DND-41 (cell line): ENCODE measurements around the gene PRKCZ.

Experiments
- ATAC-seq: fragments of 200-7000 bp; cut with Tn5 transposase; 3 replicates; pipeline ENCODE4 v1.9.1; 2021; ENCODE audit warnings: low read depth; ENCODE audit not compliant: insufficient read depth
- DNase-seq: peaks from one replicate; pipeline ENCODE4 v3.0.0-alpha.2; 2020
- H2AFZ ChIP-seq: 2 replicates; pipeline ENCODE4 v1.6.0; 2012; ENCODE audit warnings: low read depth, low read length
- H3K27ac ChIP-seq: 2 replicates; pipeline ENCODE4 v1.5.1; 2012; ENCODE audit warnings: low read length, inconsistent platforms
- H3K27me3 ChIP-seq: fragments of 200-600 bp; sonication (generic); 2 replicates; pipeline ENCODE4 v1.6.0; 2012; ENCODE audit warnings: low read length, mild to moderate bottlenecking, inconsistent platforms; ENCODE audit not compliant: insufficient read depth, poor library complexity
- H3K36me3 ChIP-seq: 2 replicates; pipeline ENCODE4 v1.5.1; 2012; ENCODE audit warnings: low read length, inconsistent platforms; ENCODE audit not compliant: insufficient read depth
- H3K4me1 ChIP-seq: 2 replicates; pipeline ENCODE4 v1.5.1; 2012; ENCODE audit warnings: mild to moderate bottlenecking, low read length; ENCODE audit not compliant: insufficient read depth
- H3K4me2 ChIP-seq: 2 replicates; pipeline ENCODE4 v1.6.0; 2012; ENCODE audit warnings: mild to moderate bottlenecking, moderate library complexity, low read length, inconsistent platforms; ENCODE audit not compliant: insufficient read depth
- H3K4me3 ChIP-seq, 2 experiments: fragments of 200-600 bp in 1 of 2; shearing (Covaris generic) in 1 of 2; 2 replicates each; pipeline ENCODE4 v1.5.1; 2012 to 2016; ENCODE audit warnings: inconsistent platforms in 2 of 2, low read length in 2 of 2, mild to moderate bottlenecking in 2 of 2, low read depth in 1 of 2, moderate library complexity in 1 of 2
- H3K79me2 ChIP-seq: 2 replicates; pipeline ENCODE4 v1.6.0; 2012; ENCODE audit warnings: low read length, inconsistent platforms; ENCODE audit not compliant: insufficient read depth
- H3K9ac ChIP-seq: 2 replicates; pipeline ENCODE4 v1.6.0; 2012; ENCODE audit warnings: low read depth, mild to moderate bottlenecking, inconsistent platforms, low read length, moderate library complexity
- H3K9me3 ChIP-seq: 2 replicates; pipeline ENCODE4 v1.5.1; 2012; ENCODE audit warnings: low read length, moderate library complexity, mild to moderate bottlenecking, inconsistent platforms; ENCODE audit not compliant: insufficient read depth, severe bottlenecking
- H4K20me1 ChIP-seq: 2 replicates; pipeline ENCODE4 v1.6.0; 2012; ENCODE audit warnings: low read length; ENCODE audit not compliant: insufficient read depth
- EZH2 ChIP-seq: IDR thresholded peaks from 3 replicates; pipeline ENCODE4 v1.6.1; 2012; ENCODE audit warnings: borderline replicate concordance, low read depth, mild to moderate bottlenecking, moderate library complexity, low read length, inconsistent platforms; ENCODE audit not compliant: severe bottlenecking
- TF ChIP-seq, protein P1 (sequence below): IDR thresholded peaks from 2 replicates; pipeline ENCODE4 v1.5.1; 2012; ENCODE audit warnings: borderline replicate concordance, low read length, moderate library complexity, mild to moderate bottlenecking; ENCODE audit not compliant: poor library complexity, severe bottlenecking; ENCODE audit errors: extremely low read depth

Gene PRKCZ

DNA sequence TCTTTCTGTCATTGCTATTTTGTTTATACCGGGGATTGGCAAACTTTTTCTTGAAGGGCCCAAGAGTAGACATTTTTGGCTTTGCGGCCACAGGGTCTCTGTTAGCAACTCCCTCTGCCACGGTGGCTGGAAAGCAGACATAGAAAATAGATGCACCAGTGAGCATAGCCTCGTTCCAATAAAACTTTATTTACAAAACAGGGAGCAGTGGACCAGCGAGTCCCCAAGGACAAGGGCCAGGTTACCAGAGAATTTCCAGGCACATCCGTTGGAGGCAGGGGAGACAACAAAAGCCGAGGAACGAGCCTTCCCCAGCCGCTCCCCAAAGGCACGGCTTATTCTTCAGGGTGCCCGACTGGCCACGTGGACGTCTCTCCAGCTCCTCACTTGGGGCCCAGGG is 117.9 kb downstream of the PRKCZ start:
- DNase-seq (no peak), ATAC-seq (no peak)
- H3K27me3 ChIP-seq, result no peaks in the 10 kb centered on the region
- H3K4me1 ChIP-seq, result no peaks in the 10 kb centered on the region
- TF ChIP-seq, protein P1, sequence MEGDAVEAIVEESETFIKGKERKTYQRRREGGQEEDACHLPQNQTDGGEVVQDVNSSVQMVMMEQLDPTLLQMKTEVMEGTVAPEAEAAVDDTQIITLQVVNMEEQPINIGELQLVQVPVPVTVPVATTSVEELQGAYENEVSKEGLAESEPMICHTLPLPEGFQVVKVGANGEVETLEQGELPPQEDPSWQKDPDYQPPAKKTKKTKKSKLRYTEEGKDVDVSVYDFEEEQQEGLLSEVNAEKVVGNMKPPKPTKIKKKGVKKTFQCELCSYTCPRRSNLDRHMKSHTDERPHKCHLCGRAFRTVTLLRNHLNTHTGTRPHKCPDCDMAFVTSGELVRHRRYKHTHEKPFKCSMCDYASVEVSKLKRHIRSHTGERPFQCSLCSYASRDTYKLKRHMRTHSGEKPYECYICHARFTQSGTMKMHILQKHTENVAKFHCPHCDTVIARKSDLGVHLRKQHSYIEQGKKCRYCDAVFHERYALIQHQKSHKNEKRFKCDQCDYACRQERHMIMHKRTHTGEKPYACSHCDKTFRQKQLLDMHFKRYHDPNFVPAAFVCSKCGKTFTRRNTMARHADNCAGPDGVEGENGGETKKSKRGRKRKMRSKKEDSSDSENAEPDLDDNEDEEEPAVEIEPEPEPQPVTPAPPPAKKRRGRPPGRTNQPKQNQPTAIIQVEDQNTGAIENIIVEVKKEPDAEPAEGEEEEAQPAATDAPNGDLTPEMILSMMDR, result no peak
- TF ChIP-seq EZH2, result no peak
- H4K20me1 ChIP-seq, result no peaks in the 10 kb centered on the region
- no peak overlapping the region for H3K4me3 ChIP-seq
- no peaks in the 10 kb centered on the region for H3K9me3 ChIP-seq
- no peak overlapping the region for H3K9ac ChIP-seq
- no peak overlapping the region for H3K27ac ChIP-seq
- H3K79me2 ChIP-seq, result no peaks in the 10 kb centered on the region
- H2AFZ ChIP-seq, result no peak overlapping the region
- no peak overlapping the region for H3K4me2 ChIP-seq
- H3K36me3 ChIP-seq, result no peaks in the 10 kb centered on the region

DNA sequence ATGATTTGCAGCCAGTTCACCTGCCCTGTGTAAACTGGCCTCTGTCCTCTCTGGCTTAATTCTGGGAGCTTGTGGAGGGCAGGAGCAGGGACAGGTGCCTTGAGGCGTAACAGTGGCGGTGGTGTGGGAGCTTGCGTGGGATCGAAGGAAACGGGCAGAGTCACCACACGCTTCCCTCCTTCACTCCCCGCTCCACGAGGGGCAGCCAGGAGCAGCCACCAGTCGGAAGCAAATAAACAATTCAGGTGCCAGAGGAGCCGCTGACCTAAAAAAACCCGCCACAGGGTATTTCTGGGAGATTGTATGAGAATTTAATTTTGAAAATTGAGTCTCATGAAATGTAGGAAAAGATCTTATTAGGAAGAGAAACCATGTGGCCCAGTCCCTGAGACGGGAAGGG is 118.3 kb downstream of the PRKCZ start:
- TF ChIP-seq, protein P1, result no peak
- no peak for TF ChIP-seq EZH2
- no peak overlapping the region for H3K4me3 ChIP-seq
- no peak overlapping the region for H3K27ac ChIP-seq
- H3K4me1 ChIP-seq, result no peaks in the 10 kb centered on the region
- DNase-seq (no peak), ATAC-seq (no peak)
- peaks cover 2% of the 10 kb centered on the region; the same call in 1 of the 2 replicates for H4K20me1 ChIP-seq
- no peak overlapping the region for H3K9ac ChIP-seq
- no peaks in the 10 kb centered on the region for H3K9me3 ChIP-seq
- H3K36me3 ChIP-seq, result no peaks in the 10 kb centered on the region
- H3K27me3 ChIP-seq, result no peaks in the 10 kb centered on the region
- no peaks in the 10 kb centered on the region for H3K79me2 ChIP-seq
- no peak overlapping the region for H3K4me2 ChIP-seq
- H2AFZ ChIP-seq, result no peak overlapping the region

DNA sequence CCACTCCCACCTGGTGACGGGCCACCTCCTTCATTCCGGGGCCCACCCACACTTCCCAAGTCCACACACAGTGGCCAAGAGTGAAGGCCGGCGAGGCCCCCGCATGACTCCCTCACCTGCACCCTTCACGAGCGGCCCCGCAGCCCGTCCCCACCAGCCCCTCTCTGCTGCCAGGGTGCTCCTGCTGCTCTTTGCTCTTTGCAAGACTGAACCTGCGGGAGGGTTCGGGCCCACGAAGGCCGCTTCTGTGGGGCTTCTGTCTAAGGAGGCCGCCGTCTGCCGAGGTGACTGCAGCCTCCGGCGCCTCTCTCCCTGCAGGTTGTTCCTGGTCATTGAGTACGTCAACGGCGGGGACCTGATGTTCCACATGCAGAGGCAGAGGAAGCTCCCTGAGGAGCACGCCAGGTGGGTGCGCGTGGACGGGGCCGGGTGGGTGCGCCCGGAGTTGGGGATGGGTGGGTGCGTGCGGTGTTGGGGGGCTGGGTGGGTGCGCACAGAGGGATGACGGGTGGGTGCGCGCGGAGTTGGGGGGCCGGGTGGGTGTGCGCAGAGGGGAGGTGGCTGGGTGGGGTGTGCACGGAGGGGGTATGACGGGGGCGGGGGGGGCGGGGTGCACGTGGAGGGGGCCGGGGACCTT is 119.1 kb downstream of the PRKCZ start:
- Histone ChIP-seq H3K27me3 (no peaks in the 10 kb centered on the region), H3K4me3 (no peak overlapping the region), H2AFZ (no peak overlapping the region), H3K9me3 (no peaks in the 10 kb centered on the region), H3K4me1 (no peaks in the 10 kb centered on the region), H3K79me2 (no peaks in the 10 kb centered on the region), H3K36me3 (no peaks in the 10 kb centered on the region), H3K4me2 (no peak overlapping the region), H3K9ac (no peak overlapping the region), H4K20me1 (peaks cover 9% of the 10 kb centered on the region; the same call in 1 of the 2 replicates), H3K27ac (no peak overlapping the region)
- TF ChIP-seq, protein P1, result no peak
- no peak for TF ChIP-seq EZH2
- ATAC-seq, result no peak
- no peak for DNase-seq
